H4 (cell line): Measurements from ENCODE around the gene NSG2. TPM values are rescaled to one million over a fixed set of nuclear protein-coding genes. Genes with fewer than 3 reads are reported as not detected.

Experiments used
- DNase-seq: peaks from one replicate; pipeline ENCODE4 v3.0.0-alpha.2; 2015; ENCODE audit warnings: low spot score
- total RNA-seq: library from RNA; depleted of rRNA; stranded (reverse); fragments of >200 nt; shearing (Covaris generic); gene quantifications from 2 replicates; pipeline ENCODE4 v1.2.3, GENCODE V29; 2014; rRNA removed

The NSG2 gene
- total RNA-seq, 1 experiment from 2014 or later, result not detected

DNA sequence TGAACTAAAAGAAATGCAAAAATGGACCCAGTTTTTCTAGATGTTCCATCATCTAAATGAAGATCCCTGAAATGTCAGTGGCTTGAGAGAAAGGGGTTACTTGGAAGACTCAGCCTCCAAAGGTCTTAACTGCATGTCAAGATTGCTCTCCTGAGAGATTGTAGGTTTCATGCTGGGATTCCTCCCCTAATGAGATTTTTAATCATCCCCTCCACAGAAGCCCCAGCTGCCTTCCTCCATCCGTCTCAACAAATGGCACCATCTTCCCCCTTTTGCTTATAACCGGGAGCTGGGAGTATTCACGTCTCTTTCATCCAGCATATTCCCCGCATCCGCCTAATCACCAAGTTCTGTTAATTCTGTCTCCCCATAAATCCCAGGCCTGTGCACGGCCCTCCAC is 104.5 kb downstream of the NSG2 start:
- no peak for DNase-seq

DNA sequence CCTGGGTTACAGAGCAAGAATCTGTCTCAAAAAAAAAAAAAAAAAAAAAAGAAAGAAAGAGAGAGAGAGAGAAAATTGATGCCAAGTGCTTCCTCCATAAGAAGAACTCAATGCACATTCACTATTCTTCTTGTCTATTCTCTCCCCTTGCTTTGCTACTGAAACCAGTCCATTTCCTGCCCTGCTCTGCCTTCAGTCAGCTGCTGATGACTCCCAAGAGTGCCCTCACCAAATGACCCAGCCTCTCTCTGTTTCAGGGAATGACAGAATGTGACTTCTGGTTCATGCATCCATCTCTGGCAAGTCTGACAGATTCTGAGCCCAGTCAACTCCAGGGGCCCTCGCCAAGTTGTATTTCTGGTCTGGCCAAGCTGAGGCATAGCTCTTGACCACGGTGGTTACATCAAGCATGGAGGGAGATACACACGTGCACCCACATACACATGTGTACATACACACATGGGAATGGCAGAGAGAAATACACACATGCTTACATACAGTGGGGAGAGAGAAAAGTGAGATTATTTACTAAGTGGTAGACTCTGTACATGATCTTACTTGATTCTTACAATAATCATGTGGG is 106.2 kb downstream of the NSG2 start:
- DNase-seq, result no peak

DNA sequence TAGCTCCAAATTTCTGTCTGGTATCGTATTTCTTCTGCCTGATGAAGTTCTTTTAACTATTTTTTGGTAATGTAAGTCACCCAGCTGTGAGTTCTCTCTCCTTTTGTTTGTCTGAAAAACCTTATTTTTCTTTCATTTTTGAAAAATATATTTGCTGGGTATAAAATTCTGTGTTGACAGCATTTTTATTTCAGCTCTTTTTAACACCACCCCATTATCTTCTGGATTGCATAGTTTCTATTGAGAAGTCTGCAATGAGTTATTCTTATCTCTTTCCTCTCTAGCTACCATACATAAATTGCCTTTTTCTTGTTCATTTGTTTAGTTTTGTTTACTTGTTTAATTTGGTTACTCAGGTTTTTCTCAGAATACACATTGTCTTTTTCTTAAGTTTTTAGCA is 109.1 kb downstream of the NSG2 start:
- no peak for DNase-seq

DNA sequence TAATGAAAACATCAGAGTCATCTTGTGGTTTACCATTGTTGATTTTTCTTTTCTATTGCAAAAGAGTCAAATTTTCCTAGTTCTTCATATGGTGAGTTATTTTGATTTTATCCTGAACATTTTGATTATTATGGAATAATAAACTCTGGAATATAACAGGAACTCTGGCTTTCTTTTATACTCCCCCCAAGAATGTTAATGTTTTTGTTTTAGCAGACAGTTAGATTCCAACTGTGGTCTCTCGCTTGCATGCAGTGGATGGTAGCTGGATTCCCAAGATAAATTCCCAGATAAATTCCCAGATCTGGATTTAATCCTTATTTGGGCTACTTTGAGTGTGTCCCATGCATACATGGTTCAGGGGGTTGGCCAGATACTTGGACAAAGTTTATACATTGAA is 109.8 kb downstream of the NSG2 start:
- DNase-seq, result no peak

DNA sequence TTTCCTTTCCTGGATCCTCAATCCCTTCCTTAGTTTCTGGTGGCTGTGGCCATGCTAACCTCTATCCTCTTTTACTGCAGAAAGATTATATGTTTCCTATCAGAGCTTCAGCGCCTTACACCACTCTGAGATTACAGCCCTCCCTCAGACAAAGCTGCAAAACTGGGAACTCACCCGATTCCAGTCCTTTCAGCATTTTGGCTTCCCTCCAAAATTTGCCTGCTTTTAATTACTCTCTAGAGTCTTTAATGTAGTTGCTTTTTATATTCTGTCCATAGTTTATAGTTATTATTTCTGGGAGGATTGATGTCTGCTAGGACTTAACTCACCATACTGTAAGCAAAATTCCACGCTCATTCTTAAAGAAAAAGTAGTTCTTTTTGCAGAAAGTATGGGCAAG is 110.2 kb downstream of the NSG2 start:
- no peak for DNase-seq

DNA sequence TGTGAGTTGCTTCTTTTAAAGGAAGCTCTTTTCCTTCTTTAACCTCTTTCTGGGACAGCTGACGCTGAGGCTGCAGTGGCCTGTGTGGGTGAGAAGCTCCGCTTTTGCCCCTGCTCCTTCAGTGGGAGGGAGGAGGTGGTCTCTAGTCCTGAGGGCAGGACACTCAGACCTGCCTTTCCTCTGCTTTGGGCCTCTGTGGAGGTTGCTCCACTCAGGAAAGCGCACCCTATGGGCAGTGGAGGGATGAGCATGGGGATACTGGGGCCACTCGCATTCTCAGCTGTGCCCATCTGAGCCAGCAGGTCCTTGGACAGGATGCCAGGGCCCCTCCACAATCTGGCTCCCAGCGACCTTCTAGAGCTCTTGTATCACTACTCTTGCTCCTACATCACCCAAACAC is 111.5 kb downstream of the NSG2 start:
- no peak for DNase-seq

Other genes with a start within 250 kb of the NSG2 start
- 5.6 and 6.2 TPM in 2 replicates for gene CPEB4, start 157.4 kb upstream of the NSG2 start, total RNA-seq
- gene C5orf47, start 56.5 kb upstream of the NSG2 start, total RNA-seq, result not detected in 2 replicates